GM23338 (cell line): Measurements from ENCODE around the gene FBXW4. TPM values are rescaled to one million over a fixed set of nuclear protein-coding genes. Genes with fewer than 3 reads are reported as not detected.

Source experiments
- ATAC-seq: fragments of 200-7000 bp; cut with Tn5 transposase; 3 replicates; pipeline ENCODE4 v1.9.1; 2020
- DNase-seq: peaks from one replicate; pipeline ENCODE4 v3.0.0-alpha.2; 2015; ENCODE audit warnings: low spot score
- H2AFZ ChIP-seq: fragments of 200-600 bp; sonication (generic); 2 replicates; pipeline ENCODE4 v1.8.0; 2016; ENCODE audit warnings: antibody characterized with exemption, mild to moderate bottlenecking, moderate library complexity
- H3F3A ChIP-seq: fragments of 200-600 bp; sonication (generic); replicated peaks from 2 replicates; pipeline ENCODE4 v1.8.0; 2017; ENCODE audit warnings: antibody characterized with exemption, mixed run types, low read depth
- H3K27ac ChIP-seq: fragments of 200-600 bp; sonication (generic); 2 replicates; pipeline ENCODE4 v1.6.1; 2016; ENCODE audit warnings: low read depth
- H3K27me3 ChIP-seq: fragments of 200-600 bp; sonication (generic); 2 replicates; pipeline ENCODE4 v1.8.0; 2016; ENCODE audit warnings: mild to moderate bottlenecking, mixed run types, moderate library complexity; ENCODE audit not compliant: insufficient read depth
- H3K36me3 ChIP-seq: fragments of 200-600 bp; sonication (generic); 2 replicates; pipeline ENCODE4 v1.8.0; 2016; ENCODE audit warnings: mild to moderate bottlenecking; ENCODE audit not compliant: insufficient read depth
- H3K4me1 ChIP-seq: fragments of 200-600 bp; sonication (generic); 2 replicates; pipeline ENCODE4 v1.8.0; 2016; ENCODE audit warnings: mild to moderate bottlenecking, moderate library complexity; ENCODE audit not compliant: insufficient read depth
- H3K4me2 ChIP-seq: fragments of 200-600 bp; sonication (generic); 2 replicates; pipeline ENCODE4 v1.7.1; 2017; ENCODE audit warnings: mixed run types
- H3K4me3 ChIP-seq: fragments of 200-600 bp; sonication (generic); 2 replicates; pipeline ENCODE4 v1.6.1; 2016; ENCODE audit warnings: mixed run types
- H3K79me2 ChIP-seq: fragments of 200-600 bp; sonication (generic); replicated peaks from 2 replicates; pipeline ENCODE4 v1.8.0; 2017; ENCODE audit warnings: mild to moderate bottlenecking; ENCODE audit not compliant: insufficient read depth
- H3K9me2 ChIP-seq: fragments of 200-600 bp; sonication (generic); 2 replicates; pipeline ENCODE4 v1.8.0; 2017; ENCODE audit not compliant: insufficient read depth
- H4K20me1 ChIP-seq: fragments of 200-600 bp; sonication (generic); replicated peaks from 2 replicates; pipeline ENCODE4 v1.8.0; 2017; ENCODE audit warnings: mild to moderate bottlenecking; ENCODE audit not compliant: insufficient read depth
- H3K27ac Mint-ChIP-seq: 2 replicates; pipeline ENCODE4 v1.8.0; 2020; ENCODE audit warnings: inconsistent platforms, mild to moderate bottlenecking, moderate library complexity, mixed read lengths
- H3K27me3 Mint-ChIP-seq: 3 replicates; pipeline ENCODE4 v1.8.0; 2022; ENCODE audit warnings: low read depth, mild to moderate bottlenecking, moderate library complexity, mixed read lengths, inconsistent platforms; ENCODE audit not compliant: insufficient read depth, poor library complexity
- H3K36me3 Mint-ChIP-seq: 3 replicates; pipeline ENCODE4 v1.8.0; 2021; ENCODE audit warnings: low read depth, mild to moderate bottlenecking, inconsistent platforms, moderate library complexity, mixed read lengths
- H3K4me1 Mint-ChIP-seq: 3 replicates; pipeline ENCODE4 v1.8.0; 2020; ENCODE audit warnings: mild to moderate bottlenecking, inconsistent platforms, mixed read lengths
- H3K4me3 Mint-ChIP-seq: 3 replicates; pipeline ENCODE4 v1.8.0; 2021; ENCODE audit warnings: moderate library complexity, mild to moderate bottlenecking, inconsistent platforms, mixed read lengths
- H3K9me3 Mint-ChIP-seq: 3 replicates; pipeline ENCODE4 v1.8.0; 2020; ENCODE audit warnings: moderate library complexity, mild to moderate bottlenecking, inconsistent platforms, mixed read lengths
- CREB1 ChIP-seq: fragments of 250-450 bp; sonication (Bioruptor Pico); IDR thresholded peaks from 2 replicates; pipeline ENCODE4 v1.5.0; 2020; ENCODE audit warnings: low read depth, mild to moderate bottlenecking, moderate library complexity
- JUNB ChIP-seq: IDR thresholded peaks from one replicate; pipeline ENCODE4 v1.6.1; 2016; ENCODE audit warnings: antibody characterized with exemption; ENCODE audit not compliant: unreplicated experiment
- ZNF114 ChIP-seq: fragments of 250-450 bp; sonication (Bioruptor Pico); IDR thresholded peaks from 2 replicates; pipeline ENCODE4 v1.5.0; 2020; ENCODE audit warnings: mild to moderate bottlenecking, moderate library complexity
- polyA plus RNA-seq: library from polyadenylated mRNA; unstranded; fragments of >200 nt; fragmentation: Nextera tagmentation; extraction: Ambion mirVana; gene quantifications from 2 replicates; pipeline ENCODE4 v1.2.1, GENCODE V29; 2016
- total RNA-seq: library from RNA; depleted of rRNA; stranded (reverse); fragments of >200 nt; shearing (Covaris generic); gene quantifications from 2 replicates; pipeline ENCODE4 v1.2.3, GENCODE V29; 2014
- TF ChIP-seq, protein P1 (sequence below): IDR thresholded peaks from 2 replicates; pipeline ENCODE4 v1.6.1; 2016; ENCODE audit warnings: antibody characterized with exemption
- TF ChIP-seq, protein P2 (sequence below): IDR thresholded peaks from one replicate; pipeline ENCODE4 v1.6.1; 2018; ENCODE audit warnings: antibody characterized with exemption; ENCODE audit not compliant: unreplicated experiment

FBXW4 gene
- total and polyA plus RNA-seq, 2 experiments from 2014 or later = 8.0 to 18.6 TPM

DNA sequence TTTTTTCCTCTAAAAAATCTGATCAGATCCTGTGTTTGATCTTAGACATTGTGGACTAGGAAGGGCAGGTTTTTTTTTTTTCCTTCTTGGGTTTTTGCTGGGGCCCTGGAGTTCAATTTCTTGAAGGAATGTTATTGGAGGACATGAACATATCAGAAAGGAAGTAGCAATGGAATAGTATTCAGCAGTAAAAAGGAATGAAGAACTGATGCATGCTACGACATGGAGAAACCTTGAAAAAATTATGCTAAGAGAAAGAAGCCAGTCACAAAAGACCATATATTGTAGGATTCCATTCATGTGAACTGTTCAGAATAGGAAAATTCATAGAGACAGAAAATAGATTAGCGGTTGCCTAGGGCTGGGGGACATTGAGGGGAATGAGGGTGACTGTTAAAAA is 47.0 kb upstream of the FBXW4 start:
- no peak for ATAC-seq
- no peak overlapping the region for H3K27ac Mint-ChIP-seq
- Histone ChIP-seq H3K4me1 (no peaks in the 10 kb centered on the region), H3K27ac (no peak overlapping the region), H2AFZ (no peak overlapping the region), H3F3A (no peaks in the 10 kb centered on the region), H3K36me3 (no peaks in the 10 kb centered on the region), H3K4me2 (no peak overlapping the region), H4K20me1 (no peaks in the 10 kb centered on the region), H3K9me2 (no peaks in the 10 kb centered on the region), H3K79me2 (no peaks in the 10 kb centered on the region), H3K4me3 (no peak overlapping the region), H3K27me3 (no peaks in the 10 kb centered on the region)
- TF ChIP-seq, protein P1, sequence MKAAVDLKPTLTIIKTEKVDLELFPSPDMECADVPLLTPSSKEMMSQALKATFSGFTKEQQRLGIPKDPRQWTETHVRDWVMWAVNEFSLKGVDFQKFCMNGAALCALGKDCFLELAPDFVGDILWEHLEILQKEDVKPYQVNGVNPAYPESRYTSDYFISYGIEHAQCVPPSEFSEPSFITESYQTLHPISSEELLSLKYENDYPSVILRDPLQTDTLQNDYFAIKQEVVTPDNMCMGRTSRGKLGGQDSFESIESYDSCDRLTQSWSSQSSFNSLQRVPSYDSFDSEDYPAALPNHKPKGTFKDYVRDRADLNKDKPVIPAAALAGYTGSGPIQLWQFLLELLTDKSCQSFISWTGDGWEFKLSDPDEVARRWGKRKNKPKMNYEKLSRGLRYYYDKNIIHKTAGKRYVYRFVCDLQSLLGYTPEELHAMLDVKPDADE = no peak
- H3K4me1 Mint-ChIP-seq = no peaks in the 10 kb centered on the region
- no peak overlapping the region for H3K4me3 Mint-ChIP-seq
- no peaks in the 10 kb centered on the region; the same call in 2 of the 3 replicates for H3K9me3 Mint-ChIP-seq
- no peak for DNase-seq
- H3K36me3 Mint-ChIP-seq = no peaks in the 10 kb centered on the region
- H3K27me3 Mint-ChIP-seq = peaks cover 2% of the 10 kb centered on the region

DNA sequence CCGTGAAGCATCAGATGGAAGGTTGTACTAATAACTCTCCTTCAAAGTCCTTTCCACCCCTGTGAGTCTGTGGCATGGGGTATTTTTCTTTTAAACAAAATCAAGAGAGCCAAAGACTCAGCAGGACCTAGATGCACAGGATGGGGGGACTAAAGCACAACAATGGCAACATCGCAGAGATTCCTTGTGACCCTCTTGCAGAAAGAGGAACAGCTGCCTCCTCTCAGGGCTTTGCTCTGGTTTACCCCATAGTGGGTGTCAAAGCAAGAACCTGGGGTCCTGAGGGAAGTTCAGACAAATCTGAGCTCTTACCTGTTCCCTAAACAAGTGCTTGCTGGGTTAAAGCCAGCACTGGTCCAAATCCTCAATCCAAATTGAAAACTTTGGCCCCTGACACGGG is 41.7 kb upstream of the FBXW4 start:
- H3K4me2 ChIP-seq = no peak overlapping the region
- Mint-ChIP-seq H3K27me3 (peaks cover 2% of the 10 kb centered on the region), H3K36me3 (no peaks in the 10 kb centered on the region), H3K27ac (no peak overlapping the region), H3K4me3 (no peak overlapping the region), H3K4me1 (no peaks in the 10 kb centered on the region), H3K9me3 (no peaks in the 10 kb centered on the region; the same call in 1 of the 3 replicates)
- no peaks in the 10 kb centered on the region for H3K27me3 ChIP-seq
- H4K20me1 ChIP-seq = no peaks in the 10 kb centered on the region
- no peaks in the 10 kb centered on the region for H3F3A ChIP-seq
- no peak overlapping the region for H3K27ac ChIP-seq
- no peaks in the 10 kb centered on the region for H3K4me1 ChIP-seq
- H3K9me2 ChIP-seq = no peaks in the 10 kb centered on the region
- TF ChIP-seq ZNF114 (CRISPR knock-in tag) (no peak), CREB1 (CRISPR knock-in tag) (no peak), JUNB (no peak)
- TF ChIP-seq, protein P2, sequence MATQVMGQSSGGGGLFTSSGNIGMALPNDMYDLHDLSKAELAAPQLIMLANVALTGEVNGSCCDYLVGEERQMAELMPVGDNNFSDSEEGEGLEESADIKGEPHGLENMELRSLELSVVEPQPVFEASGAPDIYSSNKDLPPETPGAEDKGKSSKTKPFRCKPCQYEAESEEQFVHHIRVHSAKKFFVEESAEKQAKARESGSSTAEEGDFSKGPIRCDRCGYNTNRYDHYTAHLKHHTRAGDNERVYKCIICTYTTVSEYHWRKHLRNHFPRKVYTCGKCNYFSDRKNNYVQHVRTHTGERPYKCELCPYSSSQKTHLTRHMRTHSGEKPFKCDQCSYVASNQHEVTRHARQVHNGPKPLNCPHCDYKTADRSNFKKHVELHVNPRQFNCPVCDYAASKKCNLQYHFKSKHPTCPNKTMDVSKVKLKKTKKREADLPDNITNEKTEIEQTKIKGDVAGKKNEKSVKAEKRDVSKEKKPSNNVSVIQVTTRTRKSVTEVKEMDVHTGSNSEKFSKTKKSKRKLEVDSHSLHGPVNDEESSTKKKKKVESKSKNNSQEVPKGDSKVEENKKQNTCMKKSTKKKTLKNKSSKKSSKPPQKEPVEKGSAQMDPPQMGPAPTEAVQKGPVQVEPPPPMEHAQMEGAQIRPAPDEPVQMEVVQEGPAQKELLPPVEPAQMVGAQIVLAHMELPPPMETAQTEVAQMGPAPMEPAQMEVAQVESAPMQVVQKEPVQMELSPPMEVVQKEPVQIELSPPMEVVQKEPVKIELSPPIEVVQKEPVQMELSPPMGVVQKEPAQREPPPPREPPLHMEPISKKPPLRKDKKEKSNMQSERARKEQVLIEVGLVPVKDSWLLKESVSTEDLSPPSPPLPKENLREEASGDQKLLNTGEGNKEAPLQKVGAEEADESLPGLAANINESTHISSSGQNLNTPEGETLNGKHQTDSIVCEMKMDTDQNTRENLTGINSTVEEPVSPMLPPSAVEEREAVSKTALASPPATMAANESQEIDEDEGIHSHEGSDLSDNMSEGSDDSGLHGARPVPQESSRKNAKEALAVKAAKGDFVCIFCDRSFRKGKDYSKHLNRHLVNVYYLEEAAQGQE = no peak
- H2AFZ ChIP-seq = peak overlapping the region; percentile 57; the same call in 1 of the 2 replicates
- DNase-seq (no peak), ATAC-seq (peak; percentile 56; the same call in 2 of the 3 replicates)
- no peak overlapping the region for H3K4me3 ChIP-seq
- H3K79me2 ChIP-seq = no peaks in the 10 kb centered on the region
- no peaks in the 10 kb centered on the region for H3K36me3 ChIP-seq

DNA sequence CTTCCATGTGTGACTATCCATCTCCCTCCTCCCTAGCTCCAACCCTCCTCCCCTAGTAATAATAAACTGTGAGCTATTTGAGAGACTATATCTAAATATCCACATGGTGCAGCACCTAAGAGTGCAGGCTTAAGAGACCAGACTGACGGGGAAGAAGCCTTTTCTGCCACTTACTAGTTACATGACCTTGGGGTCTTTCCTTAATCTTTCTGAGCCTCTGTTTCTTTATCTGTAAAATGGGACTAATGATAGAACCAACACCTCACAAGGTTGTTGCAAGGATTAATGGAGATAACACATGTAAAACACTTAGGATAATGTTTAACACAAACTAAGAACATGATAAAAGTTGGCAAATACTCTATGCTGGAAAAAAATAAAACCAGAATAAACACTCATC is 37.1 kb upstream of the FBXW4 start:
- no peaks in the 10 kb centered on the region for H3K4me1 Mint-ChIP-seq
- H3K4me2 ChIP-seq = no peak overlapping the region
- H4K20me1 ChIP-seq = no peaks in the 10 kb centered on the region
- H3K36me3 Mint-ChIP-seq = no peaks in the 10 kb centered on the region
- no peak overlapping the region for H3K27ac ChIP-seq
- no peak overlapping the region for H3K4me3 ChIP-seq
- H3K27me3 Mint-ChIP-seq = peaks cover 4% of the 10 kb centered on the region
- H3K9me2 ChIP-seq = no peaks in the 10 kb centered on the region
- H3K27me3 ChIP-seq = no peaks in the 10 kb centered on the region
- H3K4me3 Mint-ChIP-seq = no peak overlapping the region
- H3K27ac Mint-ChIP-seq = no peak overlapping the region
- no peaks in the 10 kb centered on the region for H3K36me3 ChIP-seq
- H3F3A ChIP-seq = no peaks in the 10 kb centered on the region
- no peaks in the 10 kb centered on the region for H3K4me1 ChIP-seq
- no peaks in the 10 kb centered on the region for H3K79me2 ChIP-seq
- DNase-seq (no peak), ATAC-seq (no peak)
- no peaks in the 10 kb centered on the region; the same call in 2 of the 3 replicates for H3K9me3 Mint-ChIP-seq
- H2AFZ ChIP-seq = no peak overlapping the region
- TF ChIP-seq, protein P2 = no peak
- no peak for TF ChIP-seq JUNB
